HG03442 (cell line): ENCODE measurements around the gene TBL3.
"Not testable (repeated sequence)": the region's sequence is repeated elsewhere in the genome, so short reads cannot be mapped to it uniquely, and the experiment has no call there.

Source experiments
- ATAC-seq: cut with Tn5 transposase; IDR thresholded peaks from one replicate; pipeline ENCODE4 v1.9.1; 2021; ENCODE audit warnings: mild to moderate bottlenecking, moderate library complexity; ENCODE audit not compliant: unreplicated experiment

Gene TBL3

DNA sequence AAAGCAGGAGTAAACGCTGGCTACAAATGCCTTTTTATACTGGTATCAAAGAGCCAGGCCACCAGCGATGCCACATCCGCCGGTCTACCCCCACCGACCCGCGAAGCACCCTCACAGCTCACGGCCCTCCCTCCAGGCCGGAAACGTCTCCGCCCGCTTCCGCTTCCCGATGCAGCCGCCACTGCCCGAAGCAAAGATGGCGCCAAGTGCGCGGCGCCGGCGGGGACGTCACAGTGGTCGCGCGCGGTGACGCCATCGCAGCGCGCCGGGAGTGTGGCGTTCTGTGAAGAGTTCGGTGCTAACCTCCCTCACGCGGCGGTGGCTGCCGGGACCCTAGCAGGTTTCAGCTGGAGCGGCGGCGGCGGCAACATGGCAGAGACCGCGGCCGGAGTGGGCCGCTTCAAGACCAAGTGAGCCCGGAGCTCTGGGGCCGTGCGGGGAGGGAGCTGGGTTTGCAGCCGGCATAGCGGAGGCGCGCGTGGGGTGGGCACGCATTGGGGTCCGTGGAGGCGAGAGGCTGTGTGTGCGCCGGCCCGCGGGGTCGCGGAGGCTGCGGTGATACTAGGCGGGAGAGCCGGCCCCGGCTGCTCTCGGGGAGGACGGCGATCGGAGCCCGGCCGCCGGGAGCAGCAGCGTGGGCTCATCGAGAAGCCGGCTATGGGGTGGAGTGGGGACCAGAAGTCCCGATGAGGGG, at the start of gene TBL3:
Gene TBL3, plus strand, starts transcription at position 258 of the 694 bp plus-strand sequence. Its CDS starts 112 bp downstream, at position 370.
- ATAC-seq = peak; percentile 72

DNA sequence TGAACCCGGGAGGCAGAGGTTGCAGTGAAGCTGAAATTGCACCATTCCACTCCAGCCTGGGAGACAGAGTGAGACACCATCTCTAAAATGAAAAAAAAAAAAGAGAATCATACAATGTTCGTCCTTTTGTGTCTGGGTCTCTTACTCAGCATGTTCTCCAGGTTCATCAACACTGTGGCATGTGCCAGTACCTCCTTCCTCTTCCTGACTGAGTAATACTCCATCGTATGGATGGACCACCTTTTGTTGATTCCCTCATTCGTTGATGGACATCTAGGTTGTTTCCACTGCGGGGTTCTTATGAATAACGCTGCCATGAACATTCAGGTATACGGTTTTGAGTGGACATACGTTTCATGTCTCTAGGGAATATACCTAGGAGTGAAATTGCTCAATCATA, 49.5 kb upstream of the TBL3 start:
- ATAC-seq = no peak

DNA sequence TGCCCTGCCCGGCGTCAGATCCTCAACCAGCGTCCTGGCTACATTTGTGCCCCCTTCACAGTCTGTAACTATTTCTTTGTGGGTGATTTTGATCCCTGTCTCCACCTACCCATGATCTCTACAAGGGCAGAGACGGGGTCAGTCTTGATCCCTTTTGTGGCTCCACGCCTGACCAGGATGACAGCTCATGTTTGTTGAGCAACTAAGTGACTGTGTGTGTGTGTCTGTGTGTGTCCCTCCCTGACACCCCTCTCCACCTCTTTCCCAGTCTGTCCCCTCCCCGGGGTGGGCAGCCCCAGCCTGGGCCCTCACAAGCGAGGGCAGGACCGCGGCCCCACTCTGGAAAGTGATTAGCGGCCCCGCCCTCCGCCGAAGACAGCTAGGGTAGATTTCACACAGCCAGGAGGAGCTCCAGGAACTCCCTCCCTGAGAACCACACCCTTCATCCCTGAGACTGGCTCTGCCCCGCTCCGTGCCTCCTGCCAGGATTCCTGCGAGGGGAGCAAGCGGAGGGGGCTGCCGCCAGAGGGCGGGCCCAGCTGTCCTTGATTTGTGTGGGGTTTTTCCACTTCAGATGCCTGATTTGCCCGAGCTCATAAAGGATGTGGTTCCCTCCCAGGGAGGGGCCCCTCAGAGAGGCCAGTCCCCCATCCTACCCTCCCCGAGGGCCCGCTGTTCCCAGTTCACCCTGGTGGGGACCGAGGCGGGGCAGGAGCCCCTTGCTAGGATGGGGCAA, 48.4 kb upstream of the TBL3 start:
- no peak for ATAC-seq

DNA sequence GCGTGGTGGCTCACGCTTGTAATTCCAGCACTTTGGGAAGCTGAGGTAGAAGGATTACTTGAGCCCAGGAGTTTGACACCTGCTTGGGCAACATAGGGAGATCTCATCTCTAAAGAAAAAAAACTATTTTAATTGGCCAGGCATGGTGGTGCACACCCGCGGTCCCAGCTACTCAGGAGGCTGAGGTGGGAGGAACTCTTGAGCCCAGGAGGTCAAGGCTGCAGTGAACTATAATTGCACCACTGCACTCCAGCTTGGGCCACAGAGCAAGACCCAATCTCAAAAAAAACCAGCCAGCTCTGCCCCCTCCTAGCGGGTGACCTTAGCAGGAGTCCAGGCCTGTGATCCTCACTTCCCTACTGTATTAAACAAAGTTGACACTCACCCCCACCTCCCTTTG, 47.8 kb upstream of the TBL3 start:
- no peak for ATAC-seq

DNA sequence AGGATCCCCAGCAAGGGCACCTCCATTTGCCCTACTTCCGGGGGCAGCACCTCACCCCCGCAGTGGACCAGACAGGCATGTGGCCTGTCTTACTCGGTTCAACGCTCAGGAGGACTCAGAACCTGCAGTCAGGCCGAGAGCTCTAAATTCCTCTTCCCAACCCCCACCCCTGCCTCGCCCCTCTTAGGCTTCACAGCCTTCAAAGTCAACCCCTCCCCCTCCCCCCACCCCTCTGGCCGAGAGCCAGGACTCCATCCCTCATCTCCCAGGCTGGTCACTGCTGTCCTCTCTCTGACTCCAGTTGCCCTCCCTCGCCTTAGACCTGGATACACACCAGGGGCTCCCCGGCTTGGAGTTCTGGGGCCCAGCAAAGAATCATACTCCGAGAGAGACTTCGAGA, 45.6 kb upstream of the TBL3 start:
- no peak for ATAC-seq

DNA sequence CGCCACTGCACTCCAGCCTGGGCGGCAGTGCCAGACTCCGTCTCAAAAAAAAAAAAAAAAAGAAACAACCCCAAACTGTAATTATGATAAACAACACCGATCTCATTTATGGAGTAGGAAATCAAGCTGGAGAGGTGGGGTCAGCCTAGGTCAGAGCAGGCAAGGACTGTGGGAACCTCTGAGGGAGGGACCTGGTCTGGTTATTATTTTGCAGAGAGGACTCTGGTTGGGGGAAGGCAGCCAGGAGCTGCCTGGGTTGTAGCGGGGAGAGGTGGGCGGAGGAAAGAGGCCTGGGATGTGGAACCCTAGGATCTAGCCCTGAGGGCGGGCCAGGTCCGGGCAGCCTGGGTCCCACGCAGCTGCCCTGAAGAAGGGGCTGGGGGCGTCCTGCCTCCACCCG, 42.7 kb upstream of the TBL3 start:
- no peak for ATAC-seq

DNA sequence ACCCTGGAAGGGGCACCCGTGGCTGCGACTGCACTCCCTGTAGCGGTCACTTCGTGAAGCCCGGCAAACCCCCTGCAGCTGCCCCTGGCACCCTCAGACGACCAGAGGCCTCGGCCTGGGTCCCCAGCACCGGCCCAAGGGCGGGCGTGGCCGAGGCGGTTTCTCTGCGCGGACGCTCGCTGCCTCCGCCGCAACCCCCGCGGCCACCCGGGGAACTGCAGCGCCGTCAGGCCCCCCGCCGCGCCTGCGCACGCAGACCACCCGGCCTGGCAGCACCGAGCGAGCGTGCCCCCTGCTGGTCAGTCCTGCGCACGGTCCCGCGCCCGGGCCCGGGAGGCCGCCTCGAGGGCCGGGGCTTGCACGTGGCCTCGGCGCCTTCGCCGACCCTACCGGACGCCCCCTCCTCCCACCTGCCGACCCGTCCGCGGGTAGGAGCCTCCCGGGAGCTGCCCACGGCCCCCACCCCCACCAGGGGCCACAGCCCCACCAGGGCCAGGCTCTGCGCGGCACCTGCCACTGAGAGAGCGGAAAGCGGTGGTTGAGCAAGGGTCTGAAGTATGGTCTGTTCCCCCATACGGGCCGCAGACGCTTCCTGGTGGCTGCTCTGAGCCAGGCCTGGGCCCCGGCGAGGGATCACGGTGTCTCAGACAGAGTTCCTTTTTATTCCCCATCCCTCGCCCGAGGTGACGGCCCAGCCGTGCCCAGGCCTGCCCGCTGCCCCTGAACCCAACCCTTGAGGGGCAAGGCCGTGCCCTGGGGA, 42.1 kb upstream of the TBL3 start:
- ATAC-seq = peak; percentile 83

DNA sequence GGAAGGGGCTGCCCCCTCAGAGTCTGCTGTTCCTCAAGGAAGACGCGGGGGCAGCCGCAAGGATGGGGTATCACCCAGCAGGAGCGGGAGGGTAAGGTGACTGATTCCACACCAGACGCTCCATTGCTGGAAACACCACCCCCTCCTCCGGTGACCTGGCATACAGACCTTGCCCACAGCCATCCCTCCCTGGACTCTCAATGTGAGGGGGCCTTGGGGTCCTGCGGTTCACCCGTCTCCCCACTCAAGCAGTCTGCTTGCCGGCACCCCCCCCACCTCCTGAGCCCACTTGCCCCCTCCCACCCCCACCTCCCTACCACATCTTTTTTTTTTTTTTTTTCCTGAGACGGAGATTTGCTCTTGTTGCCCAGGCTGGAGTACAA, 41.5 kb upstream of the TBL3 start:
- no peak for ATAC-seq

DNA sequence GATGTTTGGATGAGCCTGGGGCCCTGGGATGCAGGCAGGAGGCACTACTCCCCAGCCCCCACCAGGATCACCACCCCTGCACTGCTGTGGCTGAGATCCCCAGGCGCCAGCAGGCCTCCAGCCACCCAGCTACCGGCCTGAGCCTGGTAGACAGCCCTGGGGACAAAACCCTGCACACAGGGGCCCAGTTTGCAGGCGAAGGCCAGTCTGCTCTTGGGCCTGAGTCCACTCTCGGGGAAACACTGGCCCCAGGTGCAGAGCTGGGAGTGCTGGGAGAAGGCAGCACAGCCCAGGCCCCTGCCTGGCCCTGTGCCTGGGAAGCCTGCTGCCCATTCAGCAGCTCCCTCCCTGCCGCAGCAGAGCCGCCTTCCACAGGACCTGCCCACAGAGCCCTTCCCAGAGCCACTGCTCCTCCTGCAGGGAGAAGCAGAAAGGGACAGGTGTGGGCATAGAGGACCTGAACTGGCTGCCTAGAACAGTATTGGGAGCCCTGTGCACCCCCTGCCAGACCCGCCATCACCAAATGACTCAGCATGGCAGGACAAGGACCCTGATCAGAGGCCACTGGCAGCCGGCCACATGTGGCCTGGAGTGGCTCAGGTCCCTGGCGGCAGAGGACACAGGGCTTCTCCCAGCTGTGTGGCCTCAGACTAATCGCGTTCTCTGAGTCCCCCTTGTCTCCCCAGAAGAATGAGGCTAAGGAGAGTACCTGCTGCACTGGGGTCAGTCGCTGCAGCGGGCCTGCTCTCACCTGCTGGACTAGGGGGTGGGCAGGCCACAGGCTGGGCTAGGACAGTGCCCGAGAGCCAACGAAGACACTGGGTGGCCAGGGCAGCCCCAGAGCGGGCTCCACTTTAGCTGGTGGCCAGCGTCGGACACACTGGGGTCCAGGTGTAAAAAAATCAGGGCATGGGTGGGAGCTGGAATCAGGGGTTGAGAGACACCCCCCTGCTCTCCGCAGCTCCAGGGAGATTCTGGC, 39.5 kb upstream of the TBL3 start:
- no peak for ATAC-seq

DNA sequence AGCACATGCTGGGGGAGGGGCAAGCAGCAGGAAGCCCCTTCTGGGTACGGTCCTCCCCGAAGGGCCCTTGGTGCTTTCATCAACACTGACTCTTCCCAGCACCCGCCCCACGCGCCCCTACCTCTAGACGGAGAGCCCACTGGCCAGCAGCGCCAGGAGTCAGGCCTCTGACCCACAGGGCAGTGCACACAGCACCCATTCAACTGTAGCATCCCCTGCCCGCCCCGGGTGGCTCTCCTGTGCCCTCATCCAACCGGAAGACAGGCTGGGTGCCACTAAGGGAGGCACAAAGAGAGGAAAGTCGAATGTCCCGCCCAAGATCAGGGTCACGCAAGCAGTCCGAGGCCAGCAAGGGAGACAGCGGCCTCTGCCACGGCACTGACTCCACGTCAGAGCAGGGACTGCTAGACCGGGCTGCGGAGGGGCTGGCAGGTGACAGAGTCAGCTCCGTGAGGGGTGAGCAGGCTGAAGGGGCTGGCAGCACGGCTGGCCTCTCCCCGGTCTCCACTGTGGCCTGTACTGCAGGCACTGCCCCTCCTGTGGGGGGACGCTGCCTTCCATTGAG, 38.7 kb upstream of the TBL3 start:
- ATAC-seq = no peak

DNA sequence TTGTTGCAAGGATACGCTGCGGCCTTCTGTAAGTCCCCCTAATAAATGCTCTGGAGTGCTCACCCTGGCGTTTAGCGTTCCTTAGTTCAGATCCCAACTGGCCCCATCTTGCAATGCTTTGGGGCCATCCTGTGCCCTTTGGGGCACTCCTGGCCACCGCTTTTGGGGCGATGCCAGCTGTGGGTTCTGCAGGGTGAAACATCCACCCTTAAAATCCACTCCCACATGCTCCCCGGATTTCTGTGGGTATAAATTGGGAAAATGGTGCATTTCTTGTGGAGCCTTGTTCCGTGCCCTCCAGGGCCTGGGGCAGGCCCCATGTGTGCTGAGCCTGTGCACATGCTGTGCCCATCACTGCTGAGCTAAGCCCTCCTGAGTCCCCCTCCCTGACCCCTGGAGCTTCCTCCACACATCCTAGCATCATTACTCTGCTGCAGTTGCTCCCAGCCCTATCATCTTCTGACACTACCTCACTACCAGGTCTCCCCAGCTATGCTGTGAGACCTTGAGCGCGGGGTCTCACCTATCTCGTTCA, 34.8 kb upstream of the TBL3 start:
- no peak for ATAC-seq

DNA sequence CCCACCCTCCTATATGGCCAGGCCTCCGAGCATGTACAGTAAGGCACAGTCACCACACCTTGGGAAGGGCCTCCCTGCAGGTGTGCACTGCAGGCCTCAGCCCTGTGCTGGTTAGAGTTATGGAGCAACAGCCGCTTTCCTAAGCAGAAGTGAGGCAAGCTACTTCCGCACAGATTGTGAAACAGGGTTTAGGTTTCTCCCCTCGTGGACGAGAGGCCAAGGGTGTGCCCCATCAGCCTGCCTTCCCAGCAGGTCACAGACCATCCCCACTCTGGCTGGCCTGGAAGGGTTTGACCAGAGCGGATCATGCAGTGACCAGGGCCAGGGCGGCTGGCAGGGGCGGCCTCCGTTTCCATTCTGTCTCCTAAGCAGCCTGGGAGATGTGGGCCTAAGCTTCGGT, 33.5 kb upstream of the TBL3 start:
- no peak for ATAC-seq

DNA sequence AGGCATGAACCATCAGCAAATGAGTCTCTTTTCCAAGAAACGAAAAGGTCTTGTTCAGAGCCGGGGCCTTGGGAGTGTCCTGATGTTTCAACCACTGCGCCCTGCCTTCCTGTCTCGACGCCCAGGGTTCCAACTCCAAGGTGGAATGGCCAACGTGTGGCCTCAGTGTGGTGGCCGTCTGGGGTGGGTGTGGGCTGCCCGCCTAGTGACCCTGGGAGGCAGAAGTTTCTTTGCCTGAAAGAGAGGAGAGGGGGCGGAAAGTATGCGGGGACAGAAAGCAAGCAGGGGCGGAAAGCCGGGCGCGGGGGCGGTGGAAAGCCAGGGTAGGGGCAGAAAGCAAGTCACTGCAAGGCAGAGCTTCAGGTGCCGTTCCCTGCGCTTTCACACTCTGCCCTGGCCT, 32.9 kb upstream of the TBL3 start:
- no peak for ATAC-seq

DNA sequence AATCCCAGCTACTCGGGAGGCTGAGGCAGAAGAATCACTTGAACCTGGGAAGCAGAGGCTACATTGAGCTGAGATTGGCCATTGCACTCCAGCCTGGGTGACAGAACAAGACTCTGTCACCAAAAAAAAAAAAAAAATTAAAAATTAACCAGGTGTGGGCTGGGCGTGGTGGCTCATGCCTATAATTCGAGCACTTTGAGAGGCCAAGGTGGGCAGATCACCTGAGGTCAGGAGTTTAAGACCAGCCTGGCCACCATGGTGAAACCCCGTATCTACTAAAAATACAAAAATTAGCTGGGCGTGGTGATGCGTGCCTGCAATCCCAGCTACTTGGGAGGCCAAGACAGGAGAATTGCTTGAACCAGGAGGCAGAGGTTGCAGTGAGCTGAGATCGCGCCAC, 32.0 kb upstream of the TBL3 start:
- ATAC-seq = not testable (repeated sequence)

DNA sequence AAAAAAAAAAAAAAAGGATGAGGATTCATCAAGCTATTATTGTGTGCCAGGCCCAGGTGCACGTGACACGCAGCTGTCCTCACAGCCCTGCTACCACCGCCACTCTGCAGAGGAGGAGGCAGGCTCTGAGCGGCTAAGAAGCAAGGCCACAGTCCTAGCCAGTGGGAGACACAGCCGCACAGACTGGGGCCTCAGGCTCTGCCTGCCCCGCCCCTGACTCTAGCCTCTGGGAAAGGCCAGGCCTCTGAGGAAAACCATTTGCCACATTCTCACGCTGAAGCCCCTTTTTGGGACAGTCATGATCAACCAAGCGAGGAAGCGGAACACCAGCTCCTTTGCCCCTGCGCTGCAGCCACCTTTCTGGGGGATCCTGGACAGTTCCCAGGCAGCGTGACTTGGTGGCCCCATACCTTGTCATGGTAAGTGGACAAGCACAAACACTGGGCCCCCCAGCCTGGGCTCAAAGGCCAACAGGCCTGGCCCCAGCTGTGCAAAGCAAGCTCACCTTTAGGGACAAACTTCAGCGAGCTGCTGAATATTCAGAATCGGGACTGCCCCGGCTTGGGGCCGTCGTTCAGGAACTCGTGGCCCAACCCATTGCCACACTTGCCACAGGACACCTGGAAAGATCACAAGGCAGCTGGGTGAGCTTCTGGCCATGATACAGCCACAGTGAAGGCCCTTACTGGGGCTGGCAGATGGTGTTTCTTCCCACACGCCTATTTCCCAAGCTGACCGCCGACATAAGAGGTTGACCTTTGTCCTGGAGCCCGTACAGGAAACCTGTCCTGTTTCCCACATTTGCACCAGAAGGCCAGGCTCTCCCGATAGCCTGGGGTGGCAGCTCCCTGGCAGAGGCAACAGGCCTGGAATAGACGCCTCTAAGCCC, 31.3 kb upstream of the TBL3 start:
- no peak for ATAC-seq

DNA sequence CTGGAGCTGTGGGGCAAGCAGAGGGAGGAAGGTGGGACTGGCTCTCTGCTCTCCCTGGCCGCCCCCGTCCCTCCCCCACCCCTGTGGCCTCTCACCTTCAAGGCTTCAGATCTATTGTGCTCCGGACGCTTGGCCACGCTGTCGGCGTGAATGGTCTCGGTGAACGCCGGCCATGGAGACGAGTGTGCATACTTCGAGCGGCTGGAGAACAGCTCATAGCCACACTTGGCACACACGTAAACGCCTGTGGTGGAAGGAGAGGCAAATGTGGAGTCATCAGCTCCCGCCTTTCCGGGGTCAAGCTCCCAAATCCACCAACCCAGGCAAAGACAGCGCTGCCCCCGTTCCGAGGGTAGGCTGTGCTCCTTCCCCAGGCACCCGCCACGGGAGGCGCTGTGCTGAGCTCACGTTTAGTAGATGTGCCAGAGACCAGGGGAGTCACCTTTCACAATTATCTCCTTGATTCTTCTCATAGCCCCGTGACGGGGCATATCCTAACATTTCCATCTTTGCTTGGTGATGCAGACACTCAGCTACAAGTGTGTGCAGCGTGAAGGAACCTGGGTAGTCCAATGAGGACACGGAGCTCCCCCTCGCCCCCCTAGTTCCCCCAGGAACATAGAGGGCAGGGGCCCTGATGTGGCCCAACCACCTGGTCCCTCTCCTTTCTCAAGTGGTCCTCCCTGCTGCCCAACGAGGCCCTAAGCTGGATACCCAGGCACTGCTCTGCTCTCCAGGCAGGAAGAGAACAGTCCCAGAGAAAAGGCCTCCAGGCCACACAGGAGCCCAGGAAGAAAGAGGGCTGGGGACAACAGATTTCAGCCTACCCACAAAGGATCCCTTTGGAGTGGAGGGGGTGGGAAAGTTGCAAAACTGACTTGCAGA, 30.4 kb upstream of the TBL3 start:
- no peak for ATAC-seq

DNA sequence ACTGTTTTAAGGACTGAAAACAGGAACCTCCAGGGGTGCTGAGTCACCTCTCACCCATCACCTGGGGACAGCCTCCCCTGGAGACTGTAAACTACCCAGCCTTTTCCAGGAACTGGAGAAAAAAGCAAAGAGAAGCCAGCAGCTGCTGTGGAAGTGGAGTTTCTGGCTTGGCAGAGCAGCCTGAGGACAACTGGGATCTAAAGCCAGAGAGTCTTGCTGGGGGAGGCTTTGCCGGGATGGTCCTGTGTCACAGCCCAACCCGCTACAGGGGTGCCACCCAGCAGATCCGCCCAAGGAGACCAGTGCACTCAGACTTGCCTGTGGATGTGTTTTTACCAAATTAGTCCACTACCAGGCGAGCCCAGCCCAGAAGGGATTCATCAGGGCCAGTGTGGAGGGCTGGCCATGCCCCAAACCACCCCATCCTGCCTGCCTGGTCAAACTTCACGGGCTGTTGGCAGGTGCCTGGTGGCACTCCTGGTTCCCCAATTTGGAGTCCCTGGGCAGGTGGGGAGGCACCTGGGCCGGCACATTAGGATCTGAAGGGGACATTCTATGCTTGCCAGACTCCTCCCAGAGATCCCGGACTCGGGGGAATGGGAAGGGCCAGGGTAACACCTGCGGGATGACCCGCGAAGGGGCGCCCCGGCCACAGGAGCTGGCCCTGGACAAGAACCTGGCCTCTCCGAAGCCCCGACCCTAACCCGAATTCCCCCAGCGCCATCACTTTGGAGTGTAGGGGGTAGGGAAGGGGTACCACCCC, 29.6 kb upstream of the TBL3 start:
- no peak for ATAC-seq
